Osteocyte (in vitro differentiated cells): ENCODE results near the gene CCR7. TPM values are rescaled to one million over a fixed set of nuclear protein-coding genes. Genes with fewer than 3 reads are reported as not detected.

Experiments
- DNase-seq: peaks from one replicate; pipeline ENCODE4 v3.0.0; 2021; ENCODE audit warnings: mixed read lengths; ENCODE audit not compliant: unreplicated experiment; ENCODE audit errors: extremely low spot score
- H3K27ac Mint-ChIP-seq: one replicate; pipeline ENCODE4 v1.8.0; 2021; ENCODE audit warnings: mild to moderate bottlenecking, mixed read lengths; ENCODE audit not compliant: unreplicated experiment
- H3K27me3 Mint-ChIP-seq: one replicate; pipeline ENCODE4 v1.8.0; 2021; ENCODE audit warnings: mixed read lengths; ENCODE audit not compliant: unreplicated experiment
- H3K36me3 Mint-ChIP-seq: one replicate; pipeline ENCODE4 v1.8.0; 2021; ENCODE audit warnings: mixed read lengths; ENCODE audit not compliant: unreplicated experiment
- H3K4me1 Mint-ChIP-seq: one replicate; pipeline ENCODE4 v1.8.0; 2021; ENCODE audit warnings: mixed read lengths; ENCODE audit not compliant: unreplicated experiment
- H3K4me3 Mint-ChIP-seq: one replicate; pipeline ENCODE4 v1.8.0; 2021; ENCODE audit warnings: mild to moderate bottlenecking, moderate library complexity, mixed read lengths; ENCODE audit not compliant: unreplicated experiment
- H3K9me3 Mint-ChIP-seq: one replicate; pipeline ENCODE4 v1.8.0; 2021; ENCODE audit warnings: mixed read lengths; ENCODE audit not compliant: unreplicated experiment
- CTCF ChIP-seq: fragments of 200-600 bp; sonication (generic); IDR thresholded peaks from 2 replicates; pipeline ENCODE4 v1.5.0; 2021; ENCODE audit warnings: antibody characterized with exemption, mild to moderate bottlenecking, moderate library complexity
- total RNA-seq: library from RNA; stranded (reverse); gene quantifications from 2 replicates; pipeline ENCODE4 v1.2.1, GENCODE V29; 2021

Gene CCR7
- total RNA-seq, 1 donor from 2014 or later, result not detected

GRCh38 chr17:40525294-40525693 is 40.0 kb downstream of the CCR7 start:
- H3K4me3 Mint-ChIP-seq, result no peak overlapping the region
- H3K4me1 Mint-ChIP-seq, result peaks cover 22% of the 10 kb centered on the region
- no peak for DNase-seq
- no peak overlapping the region for H3K27ac Mint-ChIP-seq
- peaks cover 6% of the 10 kb centered on the region for H3K36me3 Mint-ChIP-seq
- TF ChIP-seq CTCF, result no peak
- H3K9me3 Mint-ChIP-seq, result peaks cover 14% of the 10 kb centered on the region
- H3K27me3 Mint-ChIP-seq, result no peaks in the 10 kb centered on the region

- DNase-seq, result no peak
- H3K4me1 Mint-ChIP-seq, result peaks cover 21% of the 10 kb centered on the region
- no peak for TF ChIP-seq CTCF
- no peaks in the 10 kb centered on the region for H3K27me3 Mint-ChIP-seq
- H3K9me3 Mint-ChIP-seq, result peaks cover 14% of the 10 kb centered on the region
- no peak overlapping the region for H3K4me3 Mint-ChIP-seq
- H3K36me3 Mint-ChIP-seq, result peaks cover 6% of the 10 kb centered on the region
- peak overlapping the region; percentile 12 for H3K27ac Mint-ChIP-seq
Measured at GRCh38 chr17:40524243-40524965, 40.9 kb downstream of the CCR7 start.

DNA sequence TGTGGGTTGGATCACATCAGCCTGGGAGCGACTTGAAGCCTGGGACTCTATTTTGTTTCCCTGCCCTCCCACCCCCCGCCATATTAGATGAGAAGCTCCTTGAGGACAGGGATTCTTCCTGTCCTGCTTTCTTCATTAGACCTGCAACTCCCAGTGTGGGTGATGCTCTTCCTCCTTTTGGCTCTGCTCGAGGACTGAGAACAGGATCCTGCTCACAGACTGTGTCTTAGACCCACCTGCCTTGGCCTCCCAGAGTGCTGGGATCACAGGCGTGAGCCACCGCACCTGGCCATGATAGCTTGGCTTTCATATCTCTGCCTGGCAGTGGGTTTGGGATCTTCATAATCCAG is 42.3 kb downstream of the CCR7 start:
- TF ChIP-seq CTCF, result no peak
- DNase-seq, result no peak
- Mint-ChIP-seq H3K9me3 (peaks cover 14% of the 10 kb centered on the region), H3K4me3 (no peak overlapping the region), H3K27me3 (no peaks in the 10 kb centered on the region), H3K27ac (no peak overlapping the region), H3K4me1 (peaks cover 32% of the 10 kb centered on the region), H3K36me3 (peaks cover 6% of the 10 kb centered on the region)

- DNase-seq, result no peak
- Mint-ChIP-seq H3K27me3 (no peaks in the 10 kb centered on the region), H3K4me1 (peaks cover 34% of the 10 kb centered on the region), H3K27ac (peak overlapping the region; percentile 85), H3K4me3 (no peak overlapping the region), H3K36me3 (peaks cover 6% of the 10 kb centered on the region), H3K9me3 (peaks cover 14% of the 10 kb centered on the region)
- no peak for TF ChIP-seq CTCF
Measured at GRCh38 chr17:40522250-40522960, 42.9 kb downstream of the CCR7 start.

DNA sequence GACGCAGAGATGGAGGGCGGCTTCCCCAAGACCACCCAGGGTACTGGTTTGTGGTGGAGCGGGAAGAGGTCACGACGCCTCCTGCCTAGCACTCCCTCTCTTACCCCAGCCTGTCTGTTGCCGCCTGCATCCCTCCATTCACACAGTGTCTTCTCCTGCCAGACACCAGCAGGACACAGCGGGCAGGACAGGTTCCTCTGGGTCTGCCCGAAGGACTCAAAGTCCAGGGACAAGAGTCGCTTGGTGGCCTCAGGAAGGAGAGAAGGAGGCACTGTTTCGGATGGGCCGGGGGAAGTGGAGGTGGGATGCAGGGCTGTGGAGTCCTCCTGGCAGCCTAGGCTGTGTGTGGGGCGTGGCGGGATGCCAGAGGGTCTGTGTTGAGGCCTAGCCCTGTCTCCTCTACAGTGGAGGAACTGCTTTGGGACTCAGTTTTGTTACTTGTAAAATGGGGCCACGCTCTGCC is 44.2 kb downstream of the CCR7 start:
- DNase-seq, result no peak
- no peak for TF ChIP-seq CTCF
- Mint-ChIP-seq H3K36me3 (peaks cover 6% of the 10 kb centered on the region), H3K4me1 (peaks cover 44% of the 10 kb centered on the region), H3K27me3 (no peaks in the 10 kb centered on the region), H3K27ac (peak overlapping the region; percentile 85), H3K4me3 (no peak overlapping the region), H3K9me3 (peaks cover 14% of the 10 kb centered on the region)
